GM21737 (cell line): ENCODE results near the gene DHRS4L2.
A peak's percentile ranks its signal among the peaks of the same experiment; 100 is the strongest.
"Not testable (repeated sequence)": the region's sequence is repeated elsewhere in the genome, so short reads cannot be mapped to it uniquely, and the experiment has no call there.

Experiments
- ATAC-seq: cut with Tn5 transposase; IDR thresholded peaks from one replicate; pipeline ENCODE4 v1.9.1; 2021; ENCODE audit warnings: mild to moderate bottlenecking, moderate library complexity; ENCODE audit not compliant: unreplicated experiment

The DHRS4L2 gene

GRCh38 chr14:23970283-23970659, 18.5 kb upstream of the DHRS4L2 start:
- ATAC-seq = not testable (repeated sequence)

GRCh38 chr14:23973178-23973577, 15.6 kb upstream of the DHRS4L2 start:
- not testable (repeated sequence) for ATAC-seq

GRCh38 chr14:23974041-23974440, 14.7 kb upstream of the DHRS4L2 start:
- ATAC-seq = not testable (repeated sequence)

GRCh38 chr14:23977208-23977607, 11.5 kb upstream of the DHRS4L2 start:
- ATAC-seq = not testable (repeated sequence)

- ATAC-seq = not testable (repeated sequence)
These were observed 6.5 kb upstream of the DHRS4L2 start for GRCh38 chr14:23981951-23982813.

GRCh38 chr14:23984891-23985602, 3.7 kb upstream of the DHRS4L2 start:
- no peak for ATAC-seq

- not testable (repeated sequence) for ATAC-seq
These were observed 514 bp upstream of the DHRS4L2 start for GRCh38 chr14:23988223-23988606.

GRCh38 chr14:23989734-23990445, 1.2 kb downstream of the DHRS4L2 start:
- not testable (repeated sequence) for ATAC-seq

GRCh38 chr14:23990961-23991360, 2.2 kb downstream of the DHRS4L2 start:
- ATAC-seq = not testable (repeated sequence)

GRCh38 chr14:23993042-23993441, 4.3 kb downstream of the DHRS4L2 start:
- ATAC-seq = not testable (repeated sequence)

- not testable (repeated sequence) for ATAC-seq
These were observed 7.3 kb downstream of the DHRS4L2 start for GRCh38 chr14:23996009-23996408.

- ATAC-seq = not testable (repeated sequence)
These were observed 8.1 kb downstream of the DHRS4L2 start for GRCh38 chr14:23996825-23997224.

- ATAC-seq = not testable (repeated sequence)
These were observed 10.9 kb downstream of the DHRS4L2 start for GRCh38 chr14:23999640-24000039.

GRCh38 chr14:24001078-24001477, 12.3 kb downstream of the DHRS4L2 start:
- ATAC-seq = not testable (repeated sequence)

- ATAC-seq = not testable (repeated sequence)
These were observed 12.9 kb downstream of the DHRS4L2 start for GRCh38 chr14:24001679-24002078.

GRCh38 chr14:24006471-24006816, 17.7 kb downstream of the DHRS4L2 start:
- peak; percentile 23 for ATAC-seq

- ATAC-seq = peak; percentile 81
These were observed 18.3 kb downstream of the DHRS4L2 start for GRCh38 chr14:24006817-24007652.

GRCh38 chr14:24011051-24011450, 22.3 kb downstream of the DHRS4L2 start:
- ATAC-seq = no peak

GRCh38 chr14:24012726-24013273, 24.1 kb downstream of the DHRS4L2 start:
- ATAC-seq = not testable (repeated sequence)
